HEK293T (cell line): ENCODE measurements around the gene ZNF286A.
"Not testable (repeated sequence)": the region's sequence is repeated elsewhere in the genome, so short reads cannot be mapped to it uniquely, and the experiment has no call there.

Source experiments
- CTCF ChIA-PET: fragments of 350-600 bp; formaldehyde crosslinking; extraction: SDS; loops from one replicate; lab custom pipeline; 2021; ENCODE audit warnings: antibody characterized with exemption, inconsistent platforms; lab: Yijun Ruan, JAX
- POLR2A ChIA-PET: fragments of 350-600 bp; formaldehyde crosslinking; extraction: SDS; loops from one replicate; lab custom pipeline; 2020; ENCODE audit warnings: antibody characterized with exemption, inconsistent platforms; lab: Yijun Ruan, JAX
- DNase-seq: peaks from one replicate; pipeline ENCODE4 v3.0.0; 2012; ENCODE audit warnings: mixed read lengths; ENCODE audit errors: extremely low spot score
- BHLHE40 ChIP-seq: fragments of 450-650 bp; IDR thresholded peaks from 2 replicates; pipeline ENCODE4 v1.6.1; 2016; ENCODE audit warnings: mild to moderate bottlenecking, moderate library complexity, borderline replicate concordance
- CTBP1 ChIP-seq: fragments of 450-650 bp; IDR thresholded peaks from 2 replicates; pipeline ENCODE4 v1.6.1; 2016; ENCODE audit warnings: borderline replicate concordance
- ELF4 ChIP-seq: fragments of 450-650 bp; IDR thresholded peaks from 2 replicates; pipeline ENCODE4 v1.6.1; 2017; ENCODE audit warnings: antibody characterized with exemption
- FOXK2 ChIP-seq: fragments of 450-650 bp; IDR thresholded peaks from 2 replicates; pipeline ENCODE4 v1.6.1; 2016; ENCODE audit warnings: mild to moderate bottlenecking
- FOXM1 ChIP-seq: fragments of 450-650 bp; IDR thresholded peaks from 2 replicates; pipeline ENCODE4 v1.6.1; 2017; ENCODE audit warnings: mild to moderate bottlenecking, borderline replicate concordance
- HDGF ChIP-seq: fragments of 450-650 bp; IDR thresholded peaks from 2 replicates; pipeline ENCODE4 v1.6.1; 2017; ENCODE audit warnings: antibody characterized with exemption, borderline replicate concordance
- L3MBTL2 ChIP-seq: fragments of 450-650 bp; conservative IDR thresholded peaks from 2 replicates; pipeline ENCODE4 v1.6.1; 2016; ENCODE audit warnings: mild to moderate bottlenecking
- NFRKB ChIP-seq: fragments of 450-650 bp; IDR thresholded peaks from 2 replicates; pipeline ENCODE4 v1.6.1; 2016; ENCODE audit warnings: mild to moderate bottlenecking, moderate library complexity
- PKNOX1 ChIP-seq: fragments of 450-650 bp; IDR thresholded peaks from 2 replicates; pipeline ENCODE4 v1.6.1; 2016
- SP1 ChIP-seq: fragments of 450-650 bp; IDR thresholded peaks from 2 replicates; pipeline ENCODE4 v1.6.1; 2017
- SUZ12 ChIP-seq: fragments of 450-650 bp; IDR thresholded peaks from 2 replicates; pipeline ENCODE4 v1.6.1; 2016; ENCODE audit warnings: mild to moderate bottlenecking
- TARDBP ChIP-seq: fragments of 450-650 bp; IDR thresholded peaks from 2 replicates; pipeline ENCODE4 v1.6.1; 2016
- ZNF384 ChIP-seq: fragments of 450-650 bp; IDR thresholded peaks from 2 replicates; pipeline ENCODE4 v1.6.1; 2016

The ZNF286A gene

GRCh38 chr17:15731900-15732299 is 32.3 kb downstream of the ZNF286A start, which contains the start of gene TBC1D26:
Gene TBC1D26 (plus strand): TSS chr17:15732283. CDS start chr17:15735349, 3,066 bp downstream.
- POLR2A ChIA-PET, DNase-seq, CTCF ChIA-PET: not testable (repeated sequence)

- POLR2A ChIA-PET, DNase-seq, CTCF ChIA-PET: not testable (repeated sequence)
Observed at GRCh38 chr17:15733174-15733789, 33.7 kb downstream of the ZNF286A start.

GRCh38 chr17:15736578-15736977 is 37.0 kb downstream of the ZNF286A start:
- POLR2A ChIA-PET, CTCF ChIA-PET, DNase-seq: not testable (repeated sequence)

- no peak for DNase-seq
- no peak for TF ChIP-seq SP1
- TF ChIP-seq PKNOX1: no peak
- no peak for TF ChIP-seq CTBP1
- no peak for TF ChIP-seq SUZ12
- no peak for TF ChIP-seq ZNF384
- TF ChIP-seq BHLHE40: no peak
- ChIA-PET POLR2A (no interaction called here), CTCF (no interaction called here)
Observed at GRCh38 chr17:15738066-15738465, 38.5 kb downstream of the ZNF286A start.

- CTCF ChIA-PET, DNase-seq, POLR2A ChIA-PET: not testable (repeated sequence)
Observed at GRCh38 chr17:15739259-15739658, 39.7 kb downstream of the ZNF286A start.

GRCh38 chr17:15740041-15740440 is 40.5 kb downstream of the ZNF286A start:
- POLR2A ChIA-PET, DNase-seq, CTCF ChIA-PET: not testable (repeated sequence)

GRCh38 chr17:15740570-15741120 is 41.1 kb downstream of the ZNF286A start:
- POLR2A ChIA-PET: no interaction called here
- CTCF ChIA-PET: no interaction called here
- no peak for TF ChIP-seq PKNOX1
- no peak for TF ChIP-seq SUZ12
- TF ChIP-seq L3MBTL2: no peak
- TF ChIP-seq ZNF384: no peak
- no peak for TF ChIP-seq NFRKB
- TF ChIP-seq FOXM1: no peak
- no peak for TF ChIP-seq ELF4
- no peak for TF ChIP-seq CTBP1
- TF ChIP-seq FOXK2: no peak
- no peak for DNase-seq

- POLR2A ChIA-PET: interaction anchor here (0.5 kb wide), 1 partner anchor 87 kb away, joined by 4 read pairs; no protein-coding TSS in a partner anchor
- DNase-seq: no peak
- TF ChIP-seq HDGF: no peak
- CTCF ChIA-PET: no interaction called here
Observed at GRCh38 chr17:15741624-15742023, 42.1 kb downstream of the ZNF286A start.

GRCh38 chr17:15742051-15742795 is 42.7 kb downstream of the ZNF286A start:
- no peak for DNase-seq
- CTCF ChIA-PET: no interaction called here
- POLR2A ChIA-PET: interaction anchor here (0.5 kb wide), 1 partner anchor 87 kb away, joined by 4 read pairs; no protein-coding TSS in a partner anchor
- TF ChIP-seq TARDBP (no peak), SP1 (no peak)
